CD4-positive, alpha-beta memory T cell (primary cell): ENCODE measurements around the gene MORN5. TPM values are rescaled to one million over a fixed set of nuclear protein-coding genes. Genes with fewer than 3 reads are reported as not detected.

Experiments
- CTCF ChIA-PET: fragments of 350-600 bp; sonication (Branson Sonifier 250); formaldehyde crosslinking; loops from one replicate; lab custom pipeline; 2021; ENCODE audit warnings: inconsistent platforms; ENCODE audit not compliant: partially characterized antibody; lab: Charles Lee
- POLR2A ChIA-PET: fragments of 350-600 bp; sonication (Branson Sonifier 250); formaldehyde crosslinking; loops from one replicate; lab custom pipeline; 2021; ENCODE audit not compliant: partially characterized antibody; lab: Charles Lee
- DNase-seq, 5 donors: peaks; one replicate each; pipeline versions ENCODE4 v3.0.0 to v3.0.0-alpha.2; 2020 to 2022; ENCODE audit warnings: mixed read lengths in 1 of 5
- H3K27ac ChIP-seq: one replicate; pipeline ENCODE4 v1.7.0; 2013; ENCODE audit warnings: low read depth, low read length
- H3K27me3 ChIP-seq: 2 replicates; pipeline ENCODE4 v1.7.0; 2013; ENCODE audit warnings: mild to moderate bottlenecking, low read length, moderate library complexity; ENCODE audit not compliant: insufficient read depth
- H3K36me3 ChIP-seq: 2 replicates; pipeline ENCODE4 v1.7.0; 2013; ENCODE audit warnings: mild to moderate bottlenecking, low read length, moderate library complexity; ENCODE audit not compliant: insufficient read depth
- H3K4me1 ChIP-seq: 2 replicates; pipeline ENCODE4 v1.7.0; 2013; ENCODE audit warnings: mild to moderate bottlenecking, low read length, moderate library complexity; ENCODE audit not compliant: insufficient read depth
- H3K4me3 ChIP-seq, 2 donors: one replicate each; pipeline ENCODE4 v1.7.0; 2013; ENCODE audit warnings: low read length in 2 of 2, mild to moderate bottlenecking in 1 of 2
- H3K9me3 ChIP-seq, 2 donors: one replicate each; pipeline ENCODE4 v1.7.0; 2013; ENCODE audit warnings: low read length in 2 of 2, control low read depth in 1 of 2; ENCODE audit not compliant: control insufficient read depth in 1 of 2
- H3K27ac Mint-ChIP-seq, 7 donors: one replicate each; pipeline ENCODE4 v1.8.0; 2020 to 2021; ENCODE audit warnings: mixed read lengths in 7 of 7, mild to moderate bottlenecking in 6 of 7, inconsistent platforms in 3 of 7, moderate library complexity in 3 of 7
- H3K27me3 Mint-ChIP-seq, 2 donors: one replicate each; pipeline ENCODE4 v1.8.0; 2020 to 2021; ENCODE audit warnings: mixed read lengths in 2 of 2
- H3K36me3 Mint-ChIP-seq, 2 donors: one replicate each; pipeline ENCODE4 v1.8.0; 2020 to 2021; ENCODE audit warnings: mixed read lengths in 2 of 2, inconsistent platforms in 1 of 2, mild to moderate bottlenecking in 1 of 2
- H3K4me1 Mint-ChIP-seq, 4 donors: one replicate each; pipeline ENCODE4 v1.8.0; 2020 to 2021; ENCODE audit warnings: mixed read lengths in 4 of 4, mild to moderate bottlenecking in 1 of 4
- H3K4me3 Mint-ChIP-seq, 8 donors: one replicate each; pipeline ENCODE4 v1.8.0; 2020 to 2021; ENCODE audit warnings: mixed read lengths in 8 of 8, mild to moderate bottlenecking in 7 of 8, moderate library complexity in 6 of 8, inconsistent platforms in 3 of 8
- H3K9me3 Mint-ChIP-seq, 8 donors: one replicate each; pipeline ENCODE4 v1.8.0; 2020 to 2021; ENCODE audit warnings: mixed read lengths in 8 of 8, mild to moderate bottlenecking in 5 of 8, inconsistent platforms in 3 of 8, moderate library complexity in 1 of 8
- intact Hi-C: fragments of 100-400 bp; cut with micrococcal nuclease; formaldehyde crosslinking; loops from one replicate; pipeline ENCODE4 v1.15.1; 2023
- polyA plus RNA-seq, 2 donors: library from polyadenylated mRNA; unstranded; fragments of 300-500 nt; fragmentation: Illumina TruSeq; gene quantifications; one replicate each; pipeline ENCODE4 v1.2.3, GENCODE V29; 2021
- total RNA-seq, 2 experiments: library from RNA; stranded (reverse); gene quantifications; one replicate each; pipeline ENCODE4 v1.2.3, GENCODE V29; 2021

Gene MORN5
- total and polyA plus RNA-seq, 4 experiments from 2014 or later = not detected

GRCh38 chr9:122218071-122218934, 58.6 kb downstream of the MORN5 start:
- Mint-ChIP-seq H3K9me3 (peaks cover 0 to 2% (median 0%) of the 10 kb centered on the region in 8 donors), H3K27ac (peak overlapping the region in 1 of 7 donors; percentile 12), H3K36me3 (no peaks in the 10 kb centered on the region), H3K4me3 (peak overlapping the region in 5 of 8 donors; percentile 57 to 85 (median 78)), H3K27me3 (peaks cover 65 to 74% of the 10 kb centered on the region in 2 donors), H3K4me1 (peaks cover 15 to 43% (median 31%) of the 10 kb centered on the region in 4 donors)
- H3K4me3 ChIP-seq = no peak overlapping the region
- DNase-seq = no peak
- CTCF ChIA-PET = no interaction called here
- no peak overlapping the region for H3K27ac ChIP-seq
- peaks cover 43% of the 10 kb centered on the region for H3K27me3 ChIP-seq
- no peaks in the 10 kb centered on the region for H3K36me3 ChIP-seq
- H3K4me1 ChIP-seq = peaks cover 14% of the 10 kb centered on the region
- POLR2A ChIA-PET = no interaction called here
- intact Hi-C loops = no loop called here
- no peaks in the 10 kb centered on the region for H3K9me3 ChIP-seq

- DNase-seq = no peak
- CTCF ChIA-PET = interaction anchor here (1.1 kb wide), 1 partner anchor 14 kb away, joined by 3 read pairs; no protein-coding TSS in a partner anchor
- H3K27ac Mint-ChIP-seq = peak overlapping the region in 1 of 7 donors; percentile 12
Measured at GRCh38 chr9:122218935-122219855, 59.5 kb downstream of the MORN5 start.

GRCh38 chr9:122219856-122220672, 60.4 kb downstream of the MORN5 start:
- peak overlapping the region in 7 of 8 donors; percentile 19 to 85 (median 63) for H3K4me3 Mint-ChIP-seq
- CTCF ChIA-PET = interaction anchor here (1.1 to 1.4 kb wide), 2 partner anchors 14 to 95 kb away, joined by 3 read pairs; no protein-coding TSS in a partner anchor
- Histone ChIP-seq H3K27me3 (peaks cover 43% of the 10 kb centered on the region), H3K4me1 (peaks cover 10% of the 10 kb centered on the region), H3K36me3 (no peaks in the 10 kb centered on the region), H3K9me3 (no peaks in the 10 kb centered on the region), H3K4me3 (no peak overlapping the region), H3K27ac (no peak overlapping the region)
- POLR2A ChIA-PET = no interaction called here
- no peaks in the 10 kb centered on the region for H3K36me3 Mint-ChIP-seq
- peak overlapping the region in 1 of 7 donors; percentile 49 for H3K27ac Mint-ChIP-seq
- H3K27me3 Mint-ChIP-seq = peaks cover 66 to 78% of the 10 kb centered on the region in 2 donors
- no peak for DNase-seq
- H3K9me3 Mint-ChIP-seq = peaks cover 0 to 2% (median 0%) of the 10 kb centered on the region in 8 donors
- H3K4me1 Mint-ChIP-seq = peaks cover 14 to 36% (median 26%) of the 10 kb centered on the region in 4 donors
- intact Hi-C loops = no loop called here

More at GRCh38 chr9:122218935-122219855, 59.5 kb downstream of the MORN5 start:
- Histone ChIP-seq H3K27ac (no peak overlapping the region), H3K4me1 (peaks cover 10% of the 10 kb centered on the region), H3K27me3 (peaks cover 43% of the 10 kb centered on the region), H3K4me3 (no peak overlapping the region), H3K36me3 (no peaks in the 10 kb centered on the region), H3K9me3 (no peaks in the 10 kb centered on the region)
- peak overlapping the region; percentile 39 to 85 (median 72) for H3K4me3 Mint-ChIP-seq
- peaks cover 0 to 2% (median 0%) of the 10 kb centered on the region in 8 donors for H3K9me3 Mint-ChIP-seq
- H3K4me1 Mint-ChIP-seq = peaks cover 15 to 41% (median 29%) of the 10 kb centered on the region in 4 donors
- H3K36me3 Mint-ChIP-seq = no peaks in the 10 kb centered on the region
- peaks cover 66 to 79% of the 10 kb centered on the region in 2 donors for H3K27me3 Mint-ChIP-seq
- intact Hi-C loops = no loop called here
- POLR2A ChIA-PET = no interaction called here

GRCh38 chr9:122220673-122221182, 61.0 kb downstream of the MORN5 start:
- no peak overlapping the region for H3K27ac Mint-ChIP-seq
- Histone ChIP-seq H3K9me3 (no peaks in the 10 kb centered on the region), H3K36me3 (no peaks in the 10 kb centered on the region), H3K4me1 (peaks cover 10% of the 10 kb centered on the region), H3K27ac (no peak overlapping the region), H3K27me3 (peaks cover 37% of the 10 kb centered on the region), H3K4me3 (no peak overlapping the region)
- H3K4me3 Mint-ChIP-seq = peak overlapping the region in 4 of 8 donors; percentile 35 to 84 (median 67)
- H3K36me3 Mint-ChIP-seq = no peaks in the 10 kb centered on the region
- peaks cover 0 to 2% (median 0%) of the 10 kb centered on the region in 8 donors for H3K9me3 Mint-ChIP-seq
- H3K27me3 Mint-ChIP-seq = peaks cover 67 to 73% of the 10 kb centered on the region in 2 donors
- intact Hi-C loops = no loop called here
- peaks cover 14 to 36% (median 26%) of the 10 kb centered on the region in 4 donors for H3K4me1 Mint-ChIP-seq
- ChIA-PET POLR2A (no interaction called here), CTCF (interaction anchor here (1.4 kb wide), 1 partner anchor 96 kb away, joined by 3 read pairs; no protein-coding TSS in a partner anchor)
- no peak for DNase-seq

GRCh38 chr9:122221183-122221811, 61.6 kb downstream of the MORN5 start:
- Mint-ChIP-seq H3K4me3 (no peak overlapping the region), H3K27ac (no peak overlapping the region), H3K36me3 (no peaks in the 10 kb centered on the region), H3K27me3 (peaks cover 66 to 70% of the 10 kb centered on the region in 2 donors), H3K9me3 (peaks cover 0 to 2% (median 0%) of the 10 kb centered on the region in 8 donors), H3K4me1 (peaks cover 14 to 36% (median 28%) of the 10 kb centered on the region in 4 donors)
- peaks cover 10% of the 10 kb centered on the region for H3K4me1 ChIP-seq
- H3K27ac ChIP-seq = no peak overlapping the region
- no peaks in the 10 kb centered on the region for H3K36me3 ChIP-seq
- no peaks in the 10 kb centered on the region for H3K9me3 ChIP-seq
- ChIA-PET CTCF (interaction anchor here (1.4 kb wide), 1 partner anchor 97 kb away, joined by 3 read pairs; no protein-coding TSS in a partner anchor), POLR2A (no interaction called here)
- no peak for DNase-seq
- peaks cover 32% of the 10 kb centered on the region for H3K27me3 ChIP-seq
- intact Hi-C loops = no loop called here
- H3K4me3 ChIP-seq = no peak overlapping the region

- Histone ChIP-seq H3K27me3 (peaks cover 29% of the 10 kb centered on the region), H3K4me3 (no peak overlapping the region), H3K36me3 (no peaks in the 10 kb centered on the region), H3K9me3 (no peaks in the 10 kb centered on the region), H3K27ac (no peak overlapping the region), H3K4me1 (peaks cover 10% of the 10 kb centered on the region)
- Mint-ChIP-seq H3K4me3 (no peak overlapping the region), H3K36me3 (no peaks in the 10 kb centered on the region), H3K27ac (peak overlapping the region in 1 of 7 donors; percentile 6), H3K9me3 (no peaks in the 10 kb centered on the region), H3K27me3 (peaks cover 69 to 75% of the 10 kb centered on the region in 2 donors), H3K4me1 (peaks cover 12 to 45% (median 28%) of the 10 kb centered on the region in 4 donors)
- ChIA-PET CTCF (no interaction called here), POLR2A (no interaction called here)
- no peak for DNase-seq
- intact Hi-C loops = no loop called here
Measured at GRCh38 chr9:122222791-122223190, 63.1 kb downstream of the MORN5 start.
